Esophagus squamous epithelium (tissue), 5 donors: ENCODE data around the gene KIFC3. TPM values are rescaled to one million over a fixed set of nuclear protein-coding genes. Genes with fewer than 3 reads are reported as not detected.

Experiments
- DNase-seq: peaks from one replicate; lab custom pipeline; 2025; lab: John Stamatoyannopoulos, UW
- H3K27ac ChIP-seq, 4 donors: fragments of 200-600 bp; sonication (generic); one replicate each; pipeline ENCODE4 v1.5.1; 2016 to 2019; ENCODE audit warnings: mild to moderate bottlenecking in 1 of 4
- H3K27me3 ChIP-seq, 4 donors: fragments of 200-600 bp; sonication (generic); 1 replicate in 3 of 4; 2 replicates in 1 of 4; pipeline versions ENCODE4 v1.5.1 to v1.6.0; 2017 to 2021; ENCODE audit warnings: antibody characterized with exemption in 1 of 4
- H3K36me3 ChIP-seq, 3 donors: fragments of 200-600 bp; sonication (generic); one replicate each; pipeline ENCODE4 v1.5.1; 2016 to 2019
- H3K4me1 ChIP-seq, 3 donors: fragments of 200-600 bp; sonication (generic); one replicate each; pipeline ENCODE4 v1.5.1; 2017 to 2019
- H3K4me3 ChIP-seq, 4 donors: fragments of 200-600 bp; sonication (generic); 1 replicate in 3 of 4; 2 replicates in 1 of 4; pipeline ENCODE4 v1.5.1; 2016 to 2019; ENCODE audit warnings: mild to moderate bottlenecking in 2 of 4, moderate library complexity in 1 of 4
- H3K9me3 ChIP-seq, 3 donors: fragments of 200-600 bp; sonication (generic); one replicate each; pipeline ENCODE4 v1.5.1; 2016 to 2019
- CTCF ChIP-seq, 6 experiments: fragments of 450-650 bp in 4 of 6; fragments of 200-600 bp in 2 of 6; sonication (generic) in 2 of 6; IDR thresholded peaks; one replicate each; pipeline ENCODE4 v1.5.1; 2016 to 2019; ENCODE audit warnings: antibody characterized with exemption in 6 of 6, mild to moderate bottlenecking in 4 of 6, moderate library complexity in 4 of 6
- POLR2A ChIP-seq, 4 donors: fragments of 450-650 bp; IDR thresholded peaks; one replicate each; pipeline ENCODE4 v1.6.1; 2017; ENCODE audit warnings: antibody characterized with exemption in 4 of 4, mild to moderate bottlenecking in 4 of 4, moderate library complexity in 3 of 4
- WGBS, 2 donors: methylation state at CpG; one replicate each; pipeline ENCODE4 v1.1.5; 2018; 5-methylcytosine and 5-hydroxymethylcytosine counted together
- intact Hi-C: fragments of 100-400 bp; cut with DNase I; formaldehyde crosslinking; loops from one replicate; pipeline ENCODE4 v1.15.0; 2022
- total RNA-seq, 4 donors: library from RNA; depleted of rRNA; stranded (reverse); fragments of >200 nt; gene quantifications; one replicate each; pipeline ENCODE4 v1.1.0, GENCODE V29; 2016
- donor health status: DM: yes; HTN: yes; CAD: no.

Gene KIFC3
- total RNA-seq, 4 donors from 2014 or later, result 14.8 to 72.4 (median 43.5) TPM

GRCh38 chr16:57794849-57795430 lies 7.4 kb downstream of the KIFC3 start:
- WGBS, 2 donors, result 83 to 84% methylated on average over 11 to 12 of the region's 18 CpGs
- Histone ChIP-seq H3K36me3 (peaks cover 0 to 53% (median 0%) of the 10 kb centered on the region in 3 donors), H3K4me3 (no peak overlapping the region), H3K4me1 (peaks cover 10 to 46% (median 11%) of the 10 kb centered on the region in 3 donors), H3K9me3 (no peaks in the 10 kb centered on the region), H3K27ac (no peak overlapping the region), H3K27me3 (no peaks in the 10 kb centered on the region)
- TF ChIP-seq POLR2A (IDR thresholded peaks at IDR 0.05), result no peak
- no peak for TF ChIP-seq CTCF (IDR thresholded peaks at IDR 0.05)
- intact Hi-C loops, result loop anchor here (5.0 kb wide), 1 partner anchor 67 kb away; no protein-coding TSS in a partner anchor
- DNase-seq, result no peak

- H3K4me3 ChIP-seq, result no peak overlapping the region
- 52 to 61% methylated on average over 7 to 8 of the region's 8 CpGs for WGBS, 2 donors
- H3K9me3 ChIP-seq, result no peaks in the 10 kb centered on the region
- intact Hi-C loops, result no loop called here
- H3K4me1 ChIP-seq, result peaks cover 9 to 30% (median 16%) of the 10 kb centered on the region in 3 donors
- TF ChIP-seq CTCF (IDR thresholded peaks at IDR 0.05), result no peak
- no peak for TF ChIP-seq POLR2A (IDR thresholded peaks at IDR 0.05)
- no peaks in the 10 kb centered on the region for H3K27me3 ChIP-seq
- H3K36me3 ChIP-seq, result peaks cover 0 to 73% (median 0%) of the 10 kb centered on the region in 3 donors
- DNase-seq, result no peak
- H3K27ac ChIP-seq, result peak overlapping the region in 1 of 4 donors; percentile 28
These were observed 10.3 kb downstream of the KIFC3 start for GRCh38 chr16:57791893-57792461.

- H3K36me3 ChIP-seq, result peaks cover 0 to 70% (median 0%) of the 10 kb centered on the region in 3 donors
- H3K27me3 ChIP-seq, result no peaks in the 10 kb centered on the region
- peak overlapping the region in 1 of 4 donors; percentile 5 for H3K27ac ChIP-seq
- 63 to 75% methylated on average over 7 to 8 of the region's 13 CpGs for WGBS, 2 donors
- H3K4me1 ChIP-seq, result peaks cover 9 to 34% (median 22%) of the 10 kb centered on the region in 3 donors
- no peak for DNase-seq
- no peak for TF ChIP-seq CTCF (IDR thresholded peaks at IDR 0.05)
- intact Hi-C loops, result no loop called here
- H3K9me3 ChIP-seq, result no peaks in the 10 kb centered on the region
- no peak overlapping the region for H3K4me3 ChIP-seq
These were observed 10.9 kb downstream of the KIFC3 start for GRCh38 chr16:57791195-57791892.

- peaks cover 0 to 82% (median 0%) of the 10 kb centered on the region in 3 donors for H3K36me3 ChIP-seq
- TF ChIP-seq POLR2A (IDR thresholded peaks at IDR 0.05), result no peak
- TF ChIP-seq CTCF (IDR thresholded peaks at IDR 0.05), result no peak
- WGBS, 2 donors, result 100% methylated on average over 2 of the region's 12 CpGs; no CpG with 5 or more reads in 1 of the 2 donors
- no peaks in the 10 kb centered on the region for H3K9me3 ChIP-seq
- no peak overlapping the region for H3K27ac ChIP-seq
- intact Hi-C loops, result no loop called here
- peaks cover 9 to 29% (median 24%) of the 10 kb centered on the region in 3 donors for H3K4me1 ChIP-seq
- no peak overlapping the region for H3K4me3 ChIP-seq
- no peaks in the 10 kb centered on the region for H3K27me3 ChIP-seq
- no peak for DNase-seq
These were observed 13.3 kb downstream of the KIFC3 start for GRCh38 chr16:57788951-57789350.
